T-helper 2 cell (primary cell): ENCODE data around the gene WDR91.

Source experiments
- DNase-seq, 5 experiments: peaks; one replicate each; pipeline versions ENCODE4 v3.0.0 to v3.0.0-alpha.2; 2012 to 2022

Gene WDR91

GRCh38 chr7:135160098-135160857, 51.0 kb downstream of the WDR91 start:
- DNase-seq, result peak in 1 of 5 experiments; percentile 45

DNA sequence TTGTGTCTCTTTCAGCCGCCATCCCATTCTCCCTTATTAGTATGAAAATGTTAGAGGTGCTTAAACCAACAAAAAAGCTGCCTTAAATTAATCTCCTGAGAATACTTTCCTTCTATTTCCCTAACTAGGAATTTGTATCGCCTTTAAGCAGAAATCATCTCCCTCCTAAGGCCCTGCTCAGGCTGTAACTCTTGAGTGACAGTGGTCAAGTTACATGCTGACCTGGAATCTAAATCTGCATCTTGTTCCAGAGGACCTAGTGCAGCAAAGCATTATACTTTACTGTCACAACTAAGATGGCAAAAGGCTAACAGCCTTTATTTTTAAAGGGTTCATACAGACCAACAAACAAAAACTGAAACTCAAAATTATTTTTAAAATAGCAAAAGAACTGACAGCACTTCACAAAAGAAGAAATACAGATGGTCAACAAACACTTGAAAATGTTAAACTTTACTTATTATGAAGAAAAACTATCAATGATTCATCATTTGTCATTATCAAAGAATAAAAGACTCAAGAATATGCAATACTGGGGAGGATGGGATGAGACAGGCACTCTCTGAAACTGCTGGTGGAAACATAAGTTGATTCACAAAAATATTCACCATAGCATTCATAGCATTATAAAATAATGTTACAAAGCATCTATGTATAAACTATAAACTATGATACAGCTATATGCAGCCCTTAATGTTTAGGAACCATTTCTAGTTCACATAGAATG, 51.8 kb downstream of the WDR91 start:
- no peak for DNase-seq

GRCh38 chr7:135158874-135159273, 52.5 kb downstream of the WDR91 start:
- no peak for DNase-seq

GRCh38 chr7:135158141-135158655, 53.1 kb downstream of the WDR91 start:
- DNase-seq, result no peak

GRCh38 chr7:135156290-135156689, 55.0 kb downstream of the WDR91 start:
- no peak for DNase-seq

GRCh38 chr7:135154734-135155133, 56.6 kb downstream of the WDR91 start:
- no peak for DNase-seq

- DNase-seq, result no peak
These were observed 58.9 kb downstream of the WDR91 start for GRCh38 chr7:135152442-135152841.

DNA sequence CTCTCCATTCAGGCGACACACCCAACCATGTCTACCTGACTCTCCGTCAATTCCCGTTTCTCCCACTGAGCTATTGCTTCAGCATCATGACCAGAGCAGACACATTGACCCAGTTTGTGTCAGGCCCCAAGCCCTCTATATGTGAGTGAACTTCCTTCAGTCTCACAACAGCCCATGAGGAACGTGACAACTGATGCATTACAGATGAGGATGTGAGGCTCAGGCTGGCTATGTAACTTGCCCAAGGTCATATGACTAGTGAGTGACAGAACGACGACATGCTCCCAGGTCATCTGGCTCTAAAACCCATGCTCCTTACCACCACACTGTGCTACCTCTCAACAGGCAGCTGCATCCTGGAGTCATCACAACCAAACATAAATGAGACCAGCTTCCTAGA, 59.8 kb downstream of the WDR91 start:
- no peak for DNase-seq

DNA sequence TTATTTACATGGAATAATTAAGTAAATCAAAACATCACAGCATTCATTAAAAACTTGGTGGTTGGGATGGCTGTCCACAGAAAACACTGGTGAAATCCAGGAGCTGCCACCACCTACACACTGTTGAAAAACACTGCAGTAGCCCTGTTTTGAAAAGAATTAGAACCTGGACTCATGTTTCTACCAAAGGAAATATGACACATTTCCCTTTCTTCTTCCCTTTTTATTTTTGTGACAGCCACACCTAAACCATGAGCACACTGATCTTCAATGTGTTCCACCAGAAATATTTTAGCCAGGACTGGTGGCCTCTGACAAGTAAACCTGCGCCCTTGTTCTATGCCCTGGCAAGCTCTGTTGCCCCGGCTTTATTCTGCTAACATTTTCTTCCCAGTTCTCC, 60.2 kb downstream of the WDR91 start:
- DNase-seq, result no peak

GRCh38 chr7:135150072-135150782, 61.1 kb downstream of the WDR91 start:
- DNase-seq, result no peak

DNA sequence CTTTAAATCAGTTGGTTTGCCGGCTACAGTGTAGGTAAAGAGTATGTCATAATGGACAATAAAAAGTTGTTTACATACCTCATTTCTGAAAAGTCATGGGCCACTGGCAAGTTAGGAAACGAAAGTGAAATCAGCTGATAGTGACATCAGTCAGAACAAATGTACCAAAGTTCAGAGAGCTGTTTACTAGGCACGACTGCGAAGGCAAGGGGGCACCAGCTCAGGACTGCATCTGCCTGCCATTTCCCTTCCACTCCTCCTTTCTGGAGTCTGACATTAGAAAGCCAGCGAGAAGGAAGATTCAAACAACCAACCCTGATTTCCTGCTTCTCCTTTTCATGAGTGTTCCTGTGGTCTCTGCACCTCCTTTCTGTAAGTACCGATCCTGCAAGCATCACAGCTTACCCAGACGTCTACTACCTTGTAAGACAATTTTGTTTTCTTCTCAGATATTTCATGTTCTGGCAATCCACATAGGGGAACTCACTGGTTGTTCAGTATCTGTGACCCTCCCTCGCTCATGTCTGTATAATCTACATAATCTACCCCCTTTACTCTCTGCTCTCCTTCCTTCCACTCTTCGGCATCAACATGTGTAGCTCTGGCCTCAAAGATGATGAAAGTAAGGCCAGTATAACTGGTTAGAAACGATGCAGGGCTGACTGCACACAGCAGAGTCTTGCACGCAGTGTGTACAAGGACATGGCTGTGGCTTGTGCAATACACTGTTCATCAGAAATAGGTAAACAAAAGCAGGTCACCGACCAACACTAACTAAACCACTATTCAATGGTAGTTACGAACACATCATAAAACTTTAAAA, 63.2 kb downstream of the WDR91 start, which contains the start of gene TMEM140:
Gene TMEM140 (plus strand): TSS at position 174 of the 823 bp plus-strand sequence. CDS start 16,370 bp downstream, outside the sequence.
- peak in 3 of 5 experiments; percentile 41 to 91 (median 63) for DNase-seq

DNA sequence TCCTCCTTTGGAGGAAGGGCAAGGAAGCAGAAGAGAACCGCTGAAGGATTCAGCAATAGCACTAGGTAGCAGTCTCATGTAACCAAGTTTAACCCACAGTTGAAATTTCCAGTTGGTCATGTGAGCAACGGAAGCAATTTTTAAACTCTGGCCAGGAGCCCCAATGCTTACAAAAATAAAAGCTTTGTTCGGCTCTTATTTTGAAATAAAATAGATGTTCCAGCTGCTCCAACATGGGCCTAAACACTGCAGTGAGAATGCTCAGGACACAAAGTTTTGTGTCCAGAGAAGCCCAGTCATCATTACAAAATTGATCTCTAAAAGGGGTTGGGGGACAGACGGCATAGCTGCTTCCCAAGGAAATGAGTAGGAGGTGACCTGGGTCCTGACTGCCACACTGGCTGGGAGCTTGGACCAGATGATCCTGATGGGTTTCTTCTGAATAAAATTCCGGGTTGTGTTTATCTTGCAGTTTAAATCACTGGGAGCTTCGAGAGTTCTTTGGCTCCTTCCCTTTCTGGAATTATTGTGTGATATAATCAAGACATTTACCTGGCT, 63.9 kb downstream of the WDR91 start:
- peak in 2 of 5 experiments; percentile 19 to 74 for DNase-seq

DNA sequence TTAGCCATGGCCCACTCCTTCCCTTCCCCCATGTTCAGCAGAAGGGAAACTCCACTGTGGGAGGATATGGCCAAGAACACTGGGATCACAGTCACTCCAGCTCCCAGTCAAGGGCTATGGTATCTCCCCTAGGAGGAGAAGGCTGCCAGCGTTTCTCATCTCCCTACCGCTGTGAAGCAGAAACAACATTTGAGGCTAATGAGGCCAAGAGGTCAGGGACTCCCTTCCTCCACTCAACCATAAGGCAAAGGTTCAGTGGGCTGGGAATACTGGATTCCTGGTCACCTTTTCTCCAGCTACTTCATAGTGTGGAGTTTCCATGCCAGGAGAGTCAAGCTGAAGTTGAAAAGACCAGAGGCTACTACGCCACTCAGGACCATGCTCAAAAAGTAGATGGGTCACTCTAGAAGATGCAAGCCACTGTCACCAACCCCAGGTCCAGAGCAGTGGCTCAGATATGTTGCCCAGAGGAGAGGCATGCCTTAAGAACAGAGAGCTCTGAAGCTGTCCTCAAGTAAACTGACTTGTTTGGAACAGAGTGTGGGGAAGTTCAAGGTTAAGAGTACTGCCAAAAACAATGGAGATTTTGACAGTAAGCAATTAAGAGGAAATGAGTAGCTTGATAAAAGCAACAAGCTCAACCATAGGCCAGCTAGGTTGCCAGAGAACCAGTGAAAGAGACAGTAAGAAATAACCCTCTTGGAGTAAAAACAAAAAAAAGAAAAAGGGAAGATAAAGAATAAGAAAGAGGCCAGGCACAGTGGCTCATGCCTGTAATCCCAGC, 67.2 kb downstream of the WDR91 start:
- DNase-seq, result no peak
